ENCODE data around the gene PDE3A. TPM values are rescaled to one million over a fixed set of nuclear protein-coding genes. Genes with fewer than 3 reads are reported as not detected.

Gene PDE3A
- total RNA-seq, 1 experiment from 2014 or later, result 0.12 TPM

DNA sequence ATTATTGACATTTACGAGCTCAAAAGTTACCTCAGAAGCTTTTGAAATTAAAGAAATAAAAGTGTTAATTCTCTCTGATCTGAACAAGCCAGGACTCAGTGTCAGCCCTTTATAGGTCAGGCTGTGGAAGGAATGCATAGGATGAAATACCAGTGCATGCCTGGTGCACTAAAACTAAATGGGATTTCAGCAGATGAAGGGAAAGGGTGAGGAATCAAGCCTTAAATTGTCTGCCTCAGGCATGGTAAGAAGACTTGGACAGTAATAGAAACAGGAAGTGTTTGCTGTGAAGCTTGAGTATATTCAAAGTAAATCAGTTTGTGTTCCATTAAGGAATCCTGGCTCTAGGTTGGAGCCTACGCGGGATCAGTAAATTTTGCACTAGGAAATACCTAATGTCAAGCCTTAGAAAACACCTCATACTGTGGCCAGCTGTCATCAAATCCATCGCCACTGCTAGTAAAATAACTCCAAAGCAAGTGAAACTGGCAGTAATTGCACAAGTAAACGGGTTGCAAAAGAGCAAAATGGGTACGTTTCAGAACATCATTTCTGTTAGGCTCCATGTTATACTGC, 76.3 kb downstream of the PDE3A start (continued):
- TF ChIP-seq, protein P1, sequence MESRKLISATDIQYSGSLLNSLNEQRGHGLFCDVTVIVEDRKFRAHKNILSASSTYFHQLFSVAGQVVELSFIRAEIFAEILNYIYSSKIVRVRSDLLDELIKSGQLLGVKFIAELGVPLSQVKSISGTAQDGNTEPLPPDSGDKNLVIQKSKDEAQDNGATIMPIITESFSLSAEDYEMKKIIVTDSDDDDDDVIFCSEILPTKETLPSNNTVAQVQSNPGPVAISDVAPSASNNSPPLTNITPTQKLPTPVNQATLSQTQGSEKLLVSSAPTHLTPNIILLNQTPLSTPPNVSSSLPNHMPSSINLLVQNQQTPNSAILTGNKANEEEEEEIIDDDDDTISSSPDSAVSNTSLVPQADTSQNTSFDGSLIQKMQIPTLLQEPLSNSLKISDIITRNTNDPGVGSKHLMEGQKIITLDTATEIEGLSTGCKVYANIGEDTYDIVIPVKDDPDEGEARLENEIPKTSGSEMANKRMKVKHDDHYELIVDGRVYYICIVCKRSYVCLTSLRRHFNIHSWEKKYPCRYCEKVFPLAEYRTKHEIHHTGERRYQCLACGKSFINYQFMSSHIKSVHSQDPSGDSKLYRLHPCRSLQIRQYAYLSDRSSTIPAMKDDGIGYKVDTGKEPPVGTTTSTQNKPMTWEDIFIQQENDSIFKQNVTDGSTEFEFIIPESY (IDR thresholded peaks at IDR 0.05; ENCODE audit: extremely low read depth, insufficient replicate concordance, low read length), result no peak
- TF ChIP-seq EGR1 (IDR thresholded peaks at IDR 0.05; ENCODE audit: low read depth), result no peak

DNA sequence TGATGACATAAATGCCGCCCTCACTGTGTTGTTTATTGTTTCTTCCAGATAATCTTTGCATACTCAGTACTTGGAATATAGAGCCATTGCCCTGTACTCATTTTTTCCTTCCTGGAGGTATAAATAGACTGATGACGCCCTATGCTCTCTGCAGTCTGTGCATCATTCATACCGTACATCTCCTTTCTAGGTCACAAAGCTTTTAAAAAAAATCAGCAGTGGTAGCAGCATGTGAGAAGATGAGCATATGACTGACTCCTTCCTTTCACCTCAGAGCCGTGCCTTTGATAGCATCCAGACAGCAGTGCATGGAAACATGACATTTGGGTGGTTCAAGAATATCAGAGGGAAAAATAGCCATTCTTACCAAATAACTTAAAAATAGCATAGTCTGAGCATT, 77.3 kb downstream of the PDE3A start:
- POLR2A ChIA-PET, result no interaction called here
- Histone ChIP-seq H3K4me3 (replicated peaks in 1 of 2; ENCODE audit: low read depth in 1 of 2, low read length in 2 of 2) (no peak overlapping the region), H3K27me3 (ENCODE audit: insufficient read depth, low read length) (no peaks in the 10 kb centered on the region)

More for the DNA sequence above, 77.3 kb downstream of the PDE3A start:
- RAD21 ChIA-PET (ENCODE audit: low non-redundant PET in 1 of 2, low total read pairs in 2 of 2, uncharacterized antibody in 2 of 2, unreplicated experiment in 2 of 2), result no interaction called here
- intact Hi-C loops (cut with micrococcal nuclease), result no loop called here
- no peak overlapping the region for H2AFZ ChIP-seq (ENCODE audit: low read depth, low read length, poor library complexity, severe bottlenecking)
- H3K9ac ChIP-seq (ENCODE audit: low read length), result no peak overlapping the region
- DNase-seq (ENCODE audit: low read depth, low spot score) (no peak), ATAC-seq (no peak)
- TF ChIP-seq CTCF (IDR thresholded peaks at IDR 0.05 in 2 of 3, conservative IDR thresholded peaks at IDR 0.05 in 1 of 3; ENCODE audit: borderline replicate concordance in 1 of 3, insufficient read depth in 1 of 3, low read depth in 2 of 3, low read length in 2 of 3) (no peak), FOSL1 (IDR thresholded peaks at IDR 0.05; ENCODE audit: low read depth) (no peak), MAX (IDR thresholded peaks at IDR 0.05) (no peak), SRF (IDR thresholded peaks at IDR 0.05; ENCODE audit: low read depth) (no peak), ZFX (IDR thresholded peaks at IDR 0.05) (no peak), RAD21 (IDR thresholded peaks at IDR 0.05; ENCODE audit: low read depth) (no peak), TCF7L2 (IDR thresholded peaks at IDR 0.05; ENCODE audit: borderline replicate concordance, extremely low read depth, insufficient read depth, insufficient read length) (no peak), ELF1 (IDR thresholded peaks at IDR 0.05; ENCODE audit: borderline replicate concordance, low read depth) (no peak), JUND (IDR thresholded peaks at IDR 0.05) (no peak), POLR2A (IDR thresholded peaks at IDR 0.05; ENCODE audit: borderline replicate concordance, extremely low read depth, insufficient read depth, insufficient read length) (no peak)
- TF ChIP-seq, protein P1 (IDR thresholded peaks at IDR 0.05; ENCODE audit: extremely low read depth, insufficient replicate concordance, low read length), result no peak
- TF ChIP-seq, protein P2, sequence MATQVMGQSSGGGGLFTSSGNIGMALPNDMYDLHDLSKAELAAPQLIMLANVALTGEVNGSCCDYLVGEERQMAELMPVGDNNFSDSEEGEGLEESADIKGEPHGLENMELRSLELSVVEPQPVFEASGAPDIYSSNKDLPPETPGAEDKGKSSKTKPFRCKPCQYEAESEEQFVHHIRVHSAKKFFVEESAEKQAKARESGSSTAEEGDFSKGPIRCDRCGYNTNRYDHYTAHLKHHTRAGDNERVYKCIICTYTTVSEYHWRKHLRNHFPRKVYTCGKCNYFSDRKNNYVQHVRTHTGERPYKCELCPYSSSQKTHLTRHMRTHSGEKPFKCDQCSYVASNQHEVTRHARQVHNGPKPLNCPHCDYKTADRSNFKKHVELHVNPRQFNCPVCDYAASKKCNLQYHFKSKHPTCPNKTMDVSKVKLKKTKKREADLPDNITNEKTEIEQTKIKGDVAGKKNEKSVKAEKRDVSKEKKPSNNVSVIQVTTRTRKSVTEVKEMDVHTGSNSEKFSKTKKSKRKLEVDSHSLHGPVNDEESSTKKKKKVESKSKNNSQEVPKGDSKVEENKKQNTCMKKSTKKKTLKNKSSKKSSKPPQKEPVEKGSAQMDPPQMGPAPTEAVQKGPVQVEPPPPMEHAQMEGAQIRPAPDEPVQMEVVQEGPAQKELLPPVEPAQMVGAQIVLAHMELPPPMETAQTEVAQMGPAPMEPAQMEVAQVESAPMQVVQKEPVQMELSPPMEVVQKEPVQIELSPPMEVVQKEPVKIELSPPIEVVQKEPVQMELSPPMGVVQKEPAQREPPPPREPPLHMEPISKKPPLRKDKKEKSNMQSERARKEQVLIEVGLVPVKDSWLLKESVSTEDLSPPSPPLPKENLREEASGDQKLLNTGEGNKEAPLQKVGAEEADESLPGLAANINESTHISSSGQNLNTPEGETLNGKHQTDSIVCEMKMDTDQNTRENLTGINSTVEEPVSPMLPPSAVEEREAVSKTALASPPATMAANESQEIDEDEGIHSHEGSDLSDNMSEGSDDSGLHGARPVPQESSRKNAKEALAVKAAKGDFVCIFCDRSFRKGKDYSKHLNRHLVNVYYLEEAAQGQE (IDR thresholded peaks at IDR 0.05; ENCODE audit: low read depth), result no peak
- H3K79me2 ChIP-seq (ENCODE audit: insufficient read depth, low read length), result no peaks in the 10 kb centered on the region
- no peaks in the 10 kb centered on the region for H3K36me3 ChIP-seq (ENCODE audit: control insufficient read depth in 1 of 2, insufficient read depth in 2 of 2, low read length in 2 of 2)
- CTCF ChIA-PET, result no interaction called here
- H3K27ac ChIP-seq (ENCODE audit: low read depth, low read length), result no peak overlapping the region
- no TSS peak for BruUV-seq (replicated peaks)
- no peak overlapping the region for H3K4me2 ChIP-seq (ENCODE audit: low read length)
- no peaks in the 10 kb centered on the region for H4K20me1 ChIP-seq (ENCODE audit: insufficient read depth)
- no peaks in the 10 kb centered on the region for H3K4me1 ChIP-seq (ENCODE audit: control insufficient read depth in 1 of 2, insufficient read depth in 2 of 2, low read length in 2 of 2)
- no peaks in the 10 kb centered on the region; the same call in 1 of the 2 replicates for H3K9me2 ChIP-seq (ENCODE audit: insufficient read depth)
- no peaks in the 10 kb centered on the region for H3K9me3 ChIP-seq (ENCODE audit: control insufficient read depth in 1 of 2, insufficient read depth in 1 of 2, low read depth in 1 of 2, low read length in 2 of 2)

All from HCT116 (cell line).